ENCODE data around the gene THADA. TPM values are rescaled to one million over a fixed set of nuclear protein-coding genes. Genes with fewer than 3 reads are reported as not detected.
"Not testable (repeated sequence)": the region's sequence is repeated elsewhere in the genome, so short reads cannot be mapped to it uniquely, and the experiment has no call there.

THADA gene
- 10 to 100 TPM in 3 of 4 donors, 1 to 10 TPM in 1; 6.3 to 13.5 (median 12.7) TPM for polyA plus RNA-seq
- long read RNA-seq, donor 1 = 0 reads
- long read RNA-seq, donor 2, partial matches to known transcripts = 0 of 1 reads
- long read RNA-seq, donor 2, other reads (novel, unspliced or antisense) = 0 of 1 reads
- long read RNA-seq, donor 3 = 0 reads
- long read RNA-seq, donor 4 = 0 reads
- long read RNA-seq, donor 5 = 0 reads
- long read RNA-seq, donor 6 = 0 reads
- long read RNA-seq, donor 7 = 0 reads
- long read RNA-seq, donor 8, partial matches to known transcripts = 0 of 1 reads
- long read RNA-seq, donor 8, other reads (novel, unspliced or antisense) = 0 of 1 reads
- long read RNA-seq, donor 9, partial matches to known transcripts = 0 of 2 reads
- long read RNA-seq, donor 9, other reads (novel, unspliced or antisense) = 0 of 2 reads
- long read RNA-seq, donor 10, full-length matches to known transcripts = 1 of 6 reads
- long read RNA-seq, donor 10, partial matches to known transcripts = 5 of 6 reads
- long read RNA-seq, donor 10, other reads (novel, unspliced or antisense) = 0 of 6 reads

DNA sequence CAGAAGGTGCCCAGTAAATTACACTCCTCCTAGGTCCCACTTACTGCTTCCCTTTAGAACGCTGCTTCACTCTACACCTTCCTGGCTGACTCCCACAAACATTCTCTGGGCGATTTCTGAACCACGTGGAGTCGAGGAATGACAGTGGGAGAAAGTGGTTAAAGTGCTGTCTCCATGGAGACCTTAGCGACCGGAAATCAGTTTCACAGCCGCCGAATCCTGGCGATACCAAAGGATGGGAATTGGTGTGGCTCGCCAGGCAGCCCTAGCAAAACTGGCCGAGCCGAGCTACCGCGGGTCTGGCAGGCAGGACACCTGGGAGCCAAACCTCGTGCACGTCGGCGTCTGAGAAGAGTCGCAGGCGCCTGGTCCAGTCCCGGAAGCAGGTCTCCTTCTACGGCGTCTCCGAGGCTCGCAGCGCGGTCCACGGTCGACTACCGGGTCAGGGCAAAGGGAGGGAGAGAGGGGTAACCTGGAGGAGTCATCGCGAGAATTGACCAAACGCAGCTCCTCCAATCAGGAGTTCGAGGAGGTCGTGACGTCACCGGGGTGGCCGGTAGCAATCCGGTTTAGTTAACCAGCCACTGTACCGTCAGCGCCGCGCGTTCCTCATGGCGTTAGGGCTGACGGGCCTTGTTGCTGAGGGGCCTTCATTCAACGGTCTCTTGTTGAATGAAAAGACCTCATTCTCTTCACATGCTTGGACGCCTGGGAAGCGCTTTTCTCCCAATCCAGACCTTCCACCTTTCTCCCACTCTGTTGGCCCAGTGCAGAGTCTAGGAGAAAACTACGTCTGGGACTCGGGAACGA is at the start of gene THADA:
THADA (minus strand) TSS at position 436 of the 810 bp plus-strand sequence. CDS start 3,646 bp downstream, outside the sequence.
- Histone ChIP-seq H3K36me3 (ENCODE audit: control insufficient read depth in 3 of 3, insufficient read depth in 2 of 3, low read depth in 1 of 3, low read length in 3 of 3) (no peaks in the 10 kb centered on the region), H3K4me3 (ENCODE audit: low read depth in 1 of 3, low read length in 3 of 3) (peak within 1 kb of the TSS; percentile 51 to 84 (median 70)), H3K27ac (ENCODE audit: low read depth in 1 of 3, low read length in 2 of 3) (peak within 1 kb of the TSS; percentile 69 to 95 (median 92)), H3K9me3 (ENCODE audit: control insufficient read depth in 2 of 2, insufficient read depth in 1 of 2, low read depth in 1 of 2, low read length in 1 of 2) (no peaks in the 10 kb centered on the region), H3K27me3 (ENCODE audit: control insufficient read depth in 3 of 3, insufficient read depth in 3 of 3, low read length in 3 of 3) (no peaks in the 10 kb centered on the region), H3K4me1 (ENCODE audit: control insufficient read depth in 3 of 3, insufficient read depth in 2 of 3, low read depth in 1 of 3, low read length in 2 of 3) (peaks cover 0 to 10% (median 0%) of the 10 kb centered on the region in 3 donors)
- DNase-seq (peak; percentile 99 to 100), FAIRE-seq (no peak)
- 0 to 1% (median 0%) methylated on average over 47 to 52 of the region's 52 CpGs for WGBS, 3 donors

DNA sequence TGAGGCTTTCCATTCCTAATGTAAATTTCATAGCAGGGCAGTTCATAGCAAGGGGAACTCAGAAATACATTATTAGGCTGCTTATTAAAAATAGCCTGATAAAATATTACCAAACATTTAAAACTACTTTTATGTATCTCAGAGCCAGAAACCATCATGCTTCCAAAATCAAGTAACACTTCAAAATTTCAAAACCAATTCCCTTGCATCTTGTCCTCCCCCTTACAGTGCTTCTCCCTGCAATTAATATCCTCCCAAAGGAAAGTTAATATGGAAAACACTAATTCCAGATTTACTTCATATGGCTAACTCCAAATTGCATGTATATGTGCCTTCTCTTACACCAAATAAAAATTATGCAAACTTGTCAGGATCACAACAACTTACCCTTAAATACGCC is 47.8 kb upstream of the THADA start:
- H3K27me3 ChIP-seq (ENCODE audit: control insufficient read depth in 3 of 3, insufficient read depth in 3 of 3, low read length in 3 of 3) = no peaks in the 10 kb centered on the region
- H3K4me3 ChIP-seq (ENCODE audit: low read depth in 1 of 3, low read length in 3 of 3) = no peak overlapping the region
- no peaks in the 10 kb centered on the region for H3K36me3 ChIP-seq (ENCODE audit: control insufficient read depth in 3 of 3, insufficient read depth in 2 of 3, low read depth in 1 of 3, low read length in 3 of 3)
- H3K4me1 ChIP-seq (ENCODE audit: control insufficient read depth in 3 of 3, insufficient read depth in 2 of 3, low read depth in 1 of 3, low read length in 2 of 3) = no peaks in the 10 kb centered on the region
- no peak for DNase-seq
- FAIRE-seq = no peak
- WGBS, 3 donors = 95 to 100% (median 100%) methylated on average over 1 of the region's 1 CpG
- H3K27ac ChIP-seq (ENCODE audit: low read depth in 1 of 3, low read length in 2 of 3) = no peak overlapping the region
- H3K9me3 ChIP-seq (ENCODE audit: control insufficient read depth in 2 of 2, insufficient read depth in 1 of 2, low read depth in 1 of 2, low read length in 1 of 2) = peaks cover 0 to 9% of the 10 kb centered on the region in 2 donors

DNA sequence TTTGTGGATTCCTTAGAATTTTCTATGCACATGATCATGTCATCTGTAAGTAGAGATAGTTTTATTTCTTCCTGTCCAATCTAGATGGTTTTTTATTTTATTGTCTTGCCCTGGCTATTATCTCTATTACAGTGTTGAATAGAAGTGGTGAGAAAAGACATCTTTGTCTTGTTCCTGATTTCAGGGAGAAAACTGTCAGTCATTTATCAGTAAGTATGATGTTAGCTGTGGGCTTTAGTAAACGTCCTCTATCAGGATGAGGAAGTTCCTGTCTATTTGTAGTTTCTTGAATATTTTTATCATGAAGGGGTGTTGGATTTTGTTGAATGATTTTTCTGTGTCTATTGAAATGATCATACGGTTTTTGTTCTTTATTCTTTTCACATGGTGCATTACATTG is 46.5 kb upstream of the THADA start:
- DNase-seq (no peak), FAIRE-seq (no peak)
- no peaks in the 10 kb centered on the region for H3K36me3 ChIP-seq (ENCODE audit: control insufficient read depth in 3 of 3, insufficient read depth in 2 of 3, low read depth in 1 of 3, low read length in 3 of 3)
- H3K27me3 ChIP-seq (ENCODE audit: control insufficient read depth in 3 of 3, insufficient read depth in 3 of 3, low read length in 3 of 3) = peaks cover 0 to 9% (median 0%) of the 10 kb centered on the region in 3 donors
- no peaks in the 10 kb centered on the region for H3K4me1 ChIP-seq (ENCODE audit: control insufficient read depth in 3 of 3, insufficient read depth in 2 of 3, low read depth in 1 of 3, low read length in 2 of 3)
- no peak overlapping the region for H3K4me3 ChIP-seq (ENCODE audit: low read depth in 1 of 3, low read length in 3 of 3)
- WGBS, 3 donors = 45 to 53% (median 45%) methylated on average over 2 of the region's 2 CpGs
- H3K27ac ChIP-seq (ENCODE audit: low read depth in 1 of 3, low read length in 2 of 3) = no peak overlapping the region
- peaks cover 0 to 9% of the 10 kb centered on the region in 2 donors for H3K9me3 ChIP-seq (ENCODE audit: control insufficient read depth in 2 of 2, insufficient read depth in 1 of 2, low read depth in 1 of 2, low read length in 1 of 2)

- H3K9me3 ChIP-seq (ENCODE audit: control insufficient read depth in 2 of 2, insufficient read depth in 1 of 2, low read depth in 1 of 2, low read length in 1 of 2) = peaks cover 0 to 9% of the 10 kb centered on the region in 2 donors
These were observed 41.4 kb upstream of the THADA start, which contains the start of gene PLEKHH2 for GRCh38 chr2:43637030-43637803. Gene PLEKHH2, plus strand, starts transcription at chr2:43637260. Its CDS starts 7,414 bp downstream, at chr2:43644674.

GRCh38 chr2:43636621-43637020 is 40.8 kb upstream of the THADA start:
- no peak overlapping the region for H3K27ac ChIP-seq (ENCODE audit: low read depth in 1 of 3, low read length in 2 of 3)
- FAIRE-seq (no peak), DNase-seq (no peak)
- 6 to 19% (median 10%) methylated on average over 10 of the region's 10 CpGs for WGBS, 3 donors
- peaks cover 0 to 2% (median 0%) of the 10 kb centered on the region in 3 donors for H3K4me1 ChIP-seq (ENCODE audit: control insufficient read depth in 3 of 3, insufficient read depth in 2 of 3, low read depth in 1 of 3, low read length in 2 of 3)
- peaks cover 0 to 30% (median 8%) of the 10 kb centered on the region in 3 donors for H3K27me3 ChIP-seq (ENCODE audit: control insufficient read depth in 3 of 3, insufficient read depth in 3 of 3, low read length in 3 of 3)
- no peaks in the 10 kb centered on the region for H3K36me3 ChIP-seq (ENCODE audit: control insufficient read depth in 3 of 3, insufficient read depth in 2 of 3, low read depth in 1 of 3, low read length in 3 of 3)
- peak overlapping the region in 2 of 3 donors; percentile 66 to 74 for H3K4me3 ChIP-seq (ENCODE audit: low read depth in 1 of 3, low read length in 3 of 3)
- peaks cover 0 to 9% of the 10 kb centered on the region in 2 donors for H3K9me3 ChIP-seq (ENCODE audit: control insufficient read depth in 2 of 2, insufficient read depth in 1 of 2, low read depth in 1 of 2, low read length in 1 of 2)

More at GRCh38 chr2:43637030-43637803, 41.4 kb upstream of the THADA start, which contains the start of gene PLEKHH2:
- DNase-seq (peak; percentile 88 to 92), FAIRE-seq (no peak)
- no peaks in the 10 kb centered on the region for H3K36me3 ChIP-seq (ENCODE audit: control insufficient read depth in 3 of 3, insufficient read depth in 2 of 3, low read depth in 1 of 3, low read length in 3 of 3)
- peaks cover 0 to 2% (median 0%) of the 10 kb centered on the region in 3 donors for H3K4me1 ChIP-seq (ENCODE audit: control insufficient read depth in 3 of 3, insufficient read depth in 2 of 3, low read depth in 1 of 3, low read length in 2 of 3)
- peak within 1 kb of the TSS; percentile 59 to 74 (median 66) for H3K4me3 ChIP-seq (ENCODE audit: low read depth in 1 of 3, low read length in 3 of 3)
- H3K27me3 ChIP-seq (ENCODE audit: control insufficient read depth in 3 of 3, insufficient read depth in 3 of 3, low read length in 3 of 3) = peaks cover 0 to 30% (median 4%) of the 10 kb centered on the region in 3 donors
- peak within 1 kb of the TSS in 2 of 3 donors; percentile 62 to 69 for H3K27ac ChIP-seq (ENCODE audit: low read depth in 1 of 3, low read length in 2 of 3)
- WGBS, 3 donors = 0 to 1% (median 1%) methylated on average over 42 to 75 of the region's 75 CpGs

DNA sequence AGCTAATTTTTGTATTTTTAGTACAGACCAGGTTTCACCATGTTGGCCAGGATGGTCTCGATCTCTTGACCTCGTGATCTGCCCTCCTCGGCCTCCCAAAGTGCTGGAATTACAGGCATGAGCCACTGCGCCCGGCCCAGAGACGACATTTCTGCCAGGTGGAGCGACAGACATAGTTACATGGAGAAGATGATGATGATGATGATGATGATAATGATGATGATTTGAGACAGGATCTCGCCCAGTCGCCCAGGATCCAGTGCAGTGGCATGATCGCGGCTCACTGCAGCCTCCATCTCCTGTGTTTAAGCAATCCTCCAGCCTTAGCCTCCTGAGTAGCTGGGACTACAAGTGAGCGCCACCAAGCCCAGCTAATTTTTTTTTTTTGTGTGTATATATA is 40.3 kb upstream of the THADA start:
- not testable (repeated sequence) for FAIRE-seq; H3K27ac ChIP-seq (ENCODE audit: low read depth in 1 of 3, low read length in 2 of 3); H3K4me3 ChIP-seq (ENCODE audit: low read depth in 1 of 3, low read length in 3 of 3); H3K36me3 ChIP-seq (ENCODE audit: control insufficient read depth in 3 of 3, insufficient read depth in 2 of 3, low read depth in 1 of 3, low read length in 3 of 3); H3K9me3 ChIP-seq (ENCODE audit: control insufficient read depth in 2 of 2, insufficient read depth in 1 of 2, low read depth in 1 of 2, low read length in 1 of 2); DNase-seq; H3K4me1 ChIP-seq (ENCODE audit: control insufficient read depth in 3 of 3, insufficient read depth in 2 of 3, low read depth in 1 of 3, low read length in 2 of 3)
- WGBS, 3 donors = 91 to 96% (median 91%) methylated on average over 11 to 12 of the region's 12 CpGs
- H3K27me3 ChIP-seq (ENCODE audit: control insufficient read depth in 3 of 3, insufficient read depth in 3 of 3, low read length in 3 of 3) = peaks cover 0 to 30% (median 8%) of the 10 kb centered on the region in 3 donors

- WGBS, 3 donors = 17 to 33% (median 23%) methylated on average over 6 of the region's 6 CpGs
- Histone ChIP-seq H3K27me3 (ENCODE audit: control insufficient read depth in 3 of 3, insufficient read depth in 3 of 3, low read length in 3 of 3) (peaks cover 0 to 30% (median 8%) of the 10 kb centered on the region in 3 donors), H3K27ac (ENCODE audit: low read depth in 1 of 3, low read length in 2 of 3) (no peak overlapping the region), H3K36me3 (ENCODE audit: control insufficient read depth in 3 of 3, insufficient read depth in 2 of 3, low read depth in 1 of 3, low read length in 3 of 3) (no peaks in the 10 kb centered on the region), H3K4me1 (ENCODE audit: control insufficient read depth in 3 of 3, insufficient read depth in 2 of 3, low read depth in 1 of 3, low read length in 2 of 3) (peaks cover 0 to 2% (median 0%) of the 10 kb centered on the region in 3 donors), H3K9me3 (ENCODE audit: control insufficient read depth in 2 of 2, insufficient read depth in 1 of 2, low read depth in 1 of 2, low read length in 1 of 2) (peaks cover 0 to 4% of the 10 kb centered on the region in 2 donors), H3K4me3 (ENCODE audit: low read depth in 1 of 3, low read length in 3 of 3) (no peak overlapping the region)
- DNase-seq (peak; percentile 9 to 17), FAIRE-seq (no peak)
These were observed 38.9 kb upstream of the THADA start for GRCh38 chr2:43634604-43635306.

Measured in small intestine (tissue), 16 donors.